Activated CD8-positive, alpha-beta T cell treated with anti-CD3 and anti-CD28 coated beads for 36 hours (primary cell): ENCODE measurements around the gene MAP3K8. TPM values are rescaled to one million over a fixed set of nuclear protein-coding genes. Genes with fewer than 3 reads are reported as not detected.
"Not testable (repeated sequence)": the region's sequence is repeated elsewhere in the genome, so short reads cannot be mapped to it uniquely, and the experiment has no call there.

Source experiments
- ATAC-seq: fragments of 200-7000 bp; cut with Tn5 transposase; one replicate; pipeline ENCODE4 v1.10.0; 2021; ENCODE audit warnings: mild to moderate bottlenecking, moderate library complexity
- CTCF ChIA-PET: fragments of 350-600 bp; sonication (Branson Sonifier 250); formaldehyde crosslinking; loops from one replicate; lab custom pipeline; 2021; ENCODE audit warnings: antibody characterized with exemption; lab: Charles Lee
- POLR2A ChIA-PET: fragments of 350-600 bp; sonication (Branson Sonifier 250); formaldehyde crosslinking; loops from one replicate; lab custom pipeline; 2021; ENCODE audit warnings: antibody characterized with exemption; lab: Charles Lee
- DNase-seq: peaks from one replicate; pipeline ENCODE4 v3.0.0-alpha.2; 2020
- H3K27ac Mint-ChIP-seq: one replicate; pipeline ENCODE4 v1.8.0; 2021; ENCODE audit warnings: mild to moderate bottlenecking, mixed read lengths
- H3K27me3 Mint-ChIP-seq: one replicate; pipeline ENCODE4 v1.8.0; 2021; ENCODE audit warnings: mixed read lengths
- H3K36me3 Mint-ChIP-seq: one replicate; pipeline ENCODE4 v1.8.0; 2021; ENCODE audit warnings: low read depth, mixed read lengths
- H3K4me1 Mint-ChIP-seq: one replicate; pipeline ENCODE4 v1.8.0; 2021; ENCODE audit warnings: low read depth, mixed read lengths
- H3K4me3 Mint-ChIP-seq: one replicate; pipeline ENCODE4 v1.8.0; 2021; ENCODE audit warnings: mild to moderate bottlenecking, moderate library complexity, mixed read lengths
- H3K9me3 Mint-ChIP-seq: one replicate; pipeline ENCODE4 v1.8.0; 2021; ENCODE audit warnings: mixed read lengths
- intact Hi-C: fragments of 100-400 bp; cut with micrococcal nuclease; formaldehyde crosslinking; loops from one replicate; pipeline ENCODE4 v1.10.0; 2022
- total RNA-seq, 2 experiments: library from RNA; stranded (reverse); gene quantifications; one replicate each; pipeline ENCODE4 v1.2.3, GENCODE V29; 2021
- TF ChIP-seq, protein P1 (sequence below): fragments of 200-600 bp; IDR thresholded peaks from one replicate; pipeline ENCODE4 v1.8.0; 2022; ENCODE audit warnings: antibody characterized with exemption, mild to moderate bottlenecking

The MAP3K8 gene
- total RNA-seq, 2 experiments from 2014 or later, result 24.0 to 25.7 TPM

DNA sequence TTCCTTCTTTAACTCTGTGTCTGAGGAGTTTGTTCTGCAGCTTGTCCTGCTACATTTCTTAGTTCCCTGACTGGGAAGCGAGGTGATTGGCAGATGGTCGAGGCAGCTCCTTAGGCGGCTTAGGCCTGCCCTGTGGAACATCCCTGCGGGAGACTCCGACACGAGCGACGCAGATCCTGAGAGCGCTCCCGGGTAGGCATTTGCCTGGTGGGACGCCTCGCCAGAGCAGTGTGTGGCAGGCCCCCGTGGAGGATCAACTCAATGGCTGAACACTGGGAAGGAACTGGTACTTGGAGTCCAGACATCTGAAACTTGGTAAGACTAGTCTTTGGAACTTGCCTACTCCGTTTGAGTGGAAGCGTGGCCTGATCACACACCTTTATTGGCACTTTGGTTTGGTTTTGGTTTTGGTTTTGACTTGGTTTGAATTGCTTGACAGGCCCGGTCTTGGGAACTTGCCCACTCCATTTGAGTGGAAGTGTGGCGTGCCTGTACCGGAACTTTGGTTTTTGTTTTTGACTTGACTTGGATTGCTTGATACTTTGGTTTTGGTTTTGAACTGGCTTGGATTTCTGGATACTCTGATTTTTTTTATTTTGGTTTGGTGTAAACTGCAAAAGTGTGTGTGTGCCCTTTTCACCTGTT is 42.6 kb downstream of the MAP3K8 start:
- H3K4me1 Mint-ChIP-seq, result no peaks in the 10 kb centered on the region
- H3K4me3 Mint-ChIP-seq, result no peak overlapping the region
- H3K9me3 Mint-ChIP-seq, result peaks cover 3% of the 10 kb centered on the region
- POLR2A ChIA-PET, result no interaction called here
- DNase-seq, result no peak
- CTCF ChIA-PET, result no interaction called here
- TF ChIP-seq, protein P1, sequence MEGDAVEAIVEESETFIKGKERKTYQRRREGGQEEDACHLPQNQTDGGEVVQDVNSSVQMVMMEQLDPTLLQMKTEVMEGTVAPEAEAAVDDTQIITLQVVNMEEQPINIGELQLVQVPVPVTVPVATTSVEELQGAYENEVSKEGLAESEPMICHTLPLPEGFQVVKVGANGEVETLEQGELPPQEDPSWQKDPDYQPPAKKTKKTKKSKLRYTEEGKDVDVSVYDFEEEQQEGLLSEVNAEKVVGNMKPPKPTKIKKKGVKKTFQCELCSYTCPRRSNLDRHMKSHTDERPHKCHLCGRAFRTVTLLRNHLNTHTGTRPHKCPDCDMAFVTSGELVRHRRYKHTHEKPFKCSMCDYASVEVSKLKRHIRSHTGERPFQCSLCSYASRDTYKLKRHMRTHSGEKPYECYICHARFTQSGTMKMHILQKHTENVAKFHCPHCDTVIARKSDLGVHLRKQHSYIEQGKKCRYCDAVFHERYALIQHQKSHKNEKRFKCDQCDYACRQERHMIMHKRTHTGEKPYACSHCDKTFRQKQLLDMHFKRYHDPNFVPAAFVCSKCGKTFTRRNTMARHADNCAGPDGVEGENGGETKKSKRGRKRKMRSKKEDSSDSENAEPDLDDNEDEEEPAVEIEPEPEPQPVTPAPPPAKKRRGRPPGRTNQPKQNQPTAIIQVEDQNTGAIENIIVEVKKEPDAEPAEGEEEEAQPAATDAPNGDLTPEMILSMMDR, result no peak
- no peaks in the 10 kb centered on the region for H3K27me3 Mint-ChIP-seq
- no peaks in the 10 kb centered on the region for H3K36me3 Mint-ChIP-seq
- intact Hi-C loops, result no loop called here
- no peak overlapping the region for H3K27ac Mint-ChIP-seq
- ATAC-seq, result no peak

DNA sequence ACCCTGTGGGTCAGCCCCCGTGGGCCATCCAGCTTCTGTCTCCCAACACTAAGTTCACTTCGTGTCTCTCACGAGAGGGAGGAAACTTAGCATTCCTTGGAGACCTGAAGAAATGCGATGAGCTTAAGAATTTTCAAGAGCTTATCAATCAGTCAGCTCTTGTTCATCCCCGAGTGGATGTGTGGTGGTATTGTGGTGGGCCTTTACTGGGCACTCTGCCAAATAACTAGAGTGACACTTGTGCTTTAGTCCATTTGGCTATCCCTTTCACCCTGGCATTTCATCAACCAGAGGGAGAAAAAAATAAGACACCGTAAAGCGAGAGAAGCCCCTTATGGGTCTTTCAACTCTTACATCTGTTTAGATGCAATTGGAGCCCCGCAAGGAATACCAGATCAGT is 45.5 kb downstream of the MAP3K8 start:
- H3K27ac Mint-ChIP-seq, result not testable (repeated sequence)

DNA sequence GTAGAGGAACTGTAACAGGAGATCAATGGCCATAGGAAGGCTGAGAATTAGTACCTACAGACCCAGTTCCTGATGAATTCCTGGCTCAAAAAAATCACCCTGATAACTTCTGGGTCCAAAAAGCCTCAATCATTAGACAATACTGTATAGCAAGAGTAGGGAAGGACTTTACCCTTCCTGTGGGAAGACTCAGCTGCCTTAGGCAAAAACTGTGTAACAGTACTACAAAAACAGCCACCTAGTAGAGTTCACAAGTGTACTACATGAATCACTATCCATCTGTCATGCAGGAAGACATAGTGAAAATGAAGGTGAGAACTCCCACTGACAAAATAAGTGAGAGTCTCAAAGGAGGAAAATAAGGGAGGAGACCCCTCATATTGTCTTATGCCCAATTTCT is 47.6 kb downstream of the MAP3K8 start:
- no peaks in the 10 kb centered on the region for H3K27me3 Mint-ChIP-seq
- H3K4me1 Mint-ChIP-seq, result no peaks in the 10 kb centered on the region
- H3K9me3 Mint-ChIP-seq, result peaks cover 8% of the 10 kb centered on the region
- intact Hi-C loops, result no loop called here
- H3K36me3 Mint-ChIP-seq, result no peaks in the 10 kb centered on the region
- TF ChIP-seq, protein P1, result no peak
- ATAC-seq, result no peak
- ChIA-PET POLR2A (no interaction called here), CTCF (no interaction called here)
- no peak for DNase-seq
- no peak overlapping the region for H3K4me3 Mint-ChIP-seq
- H3K27ac Mint-ChIP-seq, result no peak overlapping the region

More for the DNA sequence above, 45.5 kb downstream of the MAP3K8 start:
- H3K9me3 Mint-ChIP-seq, H3K4me3 Mint-ChIP-seq, H3K4me1 Mint-ChIP-seq, H3K27me3 Mint-ChIP-seq, ATAC-seq, H3K36me3 Mint-ChIP-seq, intact Hi-C loops, DNase-seq, POLR2A ChIA-PET: not testable (repeated sequence)
- CTCF ChIA-PET, result interaction anchor here (0.8 to 2.6 kb wide), 4 partner anchors 9 to 54 kb away, joined by 3 to 7 read pairs (median 4); no protein-coding TSS in a partner anchor

DNA sequence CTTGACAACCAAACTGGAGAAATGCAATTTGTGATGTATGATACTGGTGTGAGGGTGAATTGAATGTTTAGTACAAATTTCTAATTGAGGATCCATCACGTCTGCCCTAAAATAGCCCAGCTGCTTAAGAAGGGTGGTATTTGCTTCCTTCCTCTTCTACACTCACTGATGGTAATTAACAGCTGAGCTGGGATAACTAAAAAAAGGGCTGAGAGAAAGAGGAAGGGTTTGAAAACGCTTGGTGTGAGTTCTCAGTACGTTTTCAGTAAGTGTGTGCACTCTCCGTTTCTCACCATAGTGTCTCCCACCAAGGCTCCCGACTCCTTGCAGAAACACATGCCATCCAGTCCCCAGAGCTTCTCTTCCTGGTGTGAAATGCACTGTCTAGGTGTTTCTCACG is 54.3 kb downstream of the MAP3K8 start:
- no peak for DNase-seq
- ATAC-seq, result no peak
- TF ChIP-seq, protein P1, result no peak
- peaks cover 27% of the 10 kb centered on the region for H3K4me1 Mint-ChIP-seq
- H3K27ac Mint-ChIP-seq, result no peak overlapping the region
- CTCF ChIA-PET, result interaction anchor here (0.9 to 2.0 kb wide), 2 partner anchors 9 to 51 kb away, joined by 3 to 6 read pairs; no protein-coding TSS in a partner anchor
- no peaks in the 10 kb centered on the region for H3K9me3 Mint-ChIP-seq
- POLR2A ChIA-PET, result interaction anchor here (1.4 kb wide), 1 partner anchor 9 kb away, joined by 5 read pairs; no protein-coding TSS in a partner anchor
- no peak overlapping the region for H3K4me3 Mint-ChIP-seq
- H3K36me3 Mint-ChIP-seq, result no peaks in the 10 kb centered on the region
- H3K27me3 Mint-ChIP-seq, result no peaks in the 10 kb centered on the region
- intact Hi-C loops, result no loop called here

DNA sequence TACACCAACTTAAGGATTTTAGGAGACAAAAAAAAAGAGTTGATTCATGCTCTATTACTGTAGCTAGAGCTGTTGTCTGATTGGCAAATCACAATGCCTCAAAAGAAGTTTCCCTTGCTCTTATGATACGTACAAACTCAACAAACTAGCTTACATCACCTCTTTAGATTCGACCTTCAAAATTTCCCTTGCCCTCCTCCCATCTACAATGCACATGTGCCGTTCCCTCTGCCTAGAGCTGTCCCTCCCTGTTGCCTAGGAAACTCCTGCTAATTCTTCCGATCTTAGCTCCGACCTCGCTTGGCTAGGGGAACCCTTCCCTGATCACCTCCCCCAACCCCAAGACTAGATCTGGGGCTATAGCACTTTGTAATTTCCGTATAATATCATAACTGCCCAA is 55.4 kb downstream of the MAP3K8 start:
- Mint-ChIP-seq H3K36me3 (no peaks in the 10 kb centered on the region), H3K9me3 (no peaks in the 10 kb centered on the region), H3K4me1 (peaks cover 36% of the 10 kb centered on the region), H3K4me3 (no peak overlapping the region), H3K27ac (no peak overlapping the region), H3K27me3 (no peaks in the 10 kb centered on the region)
- DNase-seq (no peak), ATAC-seq (no peak)
- POLR2A ChIA-PET, result interaction anchor here (1.4 kb wide), 1 partner anchor 8 kb away, joined by 5 read pairs; no protein-coding TSS in a partner anchor
- intact Hi-C loops, result no loop called here
- CTCF ChIA-PET, result interaction anchor here (2.0 kb wide), 1 partner anchor 52 kb away, joined by 6 read pairs; no protein-coding TSS in a partner anchor
- TF ChIP-seq, protein P1, result no peak
